Cardiac fibroblast (primary cell): ENCODE data around the gene TMX1.

ENCODE experiments used
- DNase-seq, 2 donors: peaks; one replicate each; pipeline versions ENCODE4 v3.0.0 to v3.0.0-alpha.2; 2010; ENCODE audit warnings: low read depth in 2 of 2
- H3K4me3 ChIP-seq, 2 donors: replicated peaks in 1 of 2; 1 replicate in 1 of 2; 2 replicates in 1 of 2; pipeline ENCODE4 v1.5.1; 2011; ENCODE audit warnings: low read depth in 2 of 2, low read length in 2 of 2, mild to moderate bottlenecking in 2 of 2, moderate library complexity in 1 of 2
- TF ChIP-seq, protein P1 (sequence below): IDR thresholded peaks from one replicate; pipeline ENCODE4 v1.5.1; 2011; ENCODE audit warnings: low read depth, mild to moderate bottlenecking, low read length, inconsistent platforms

Gene TMX1

DNA sequence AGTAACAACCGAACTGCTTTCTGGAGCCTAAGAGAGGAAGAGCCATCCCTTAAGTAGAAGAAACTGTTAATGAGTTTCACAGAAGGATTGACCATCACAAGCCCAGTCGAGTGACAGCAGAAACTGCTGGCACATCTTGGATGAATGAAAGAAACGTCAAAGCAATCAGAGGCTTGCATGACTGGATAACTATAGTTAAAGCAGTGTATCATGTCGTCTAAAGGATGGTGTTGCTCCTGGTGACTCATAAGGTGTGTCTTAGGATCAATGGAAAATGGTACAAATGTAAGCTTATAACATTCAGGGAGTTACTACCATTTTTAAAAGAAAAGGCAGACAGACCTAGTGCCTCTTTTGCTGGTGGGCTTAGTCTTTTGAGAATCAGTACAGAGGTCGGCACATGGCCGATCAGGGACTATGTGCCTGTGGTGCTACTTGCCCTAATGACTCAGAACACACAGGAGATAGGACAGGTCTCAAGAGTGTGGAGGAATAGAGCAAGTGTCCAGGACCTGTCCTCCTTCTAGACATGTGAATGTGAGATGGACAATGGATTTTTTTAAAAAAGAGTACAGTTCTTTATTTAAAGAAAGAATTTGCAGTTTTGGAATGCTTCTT, 55.7 kb downstream of the TMX1 start:
- DNase-seq = peak in 1 of 2 donors; percentile 25
- TF ChIP-seq, protein P1, sequence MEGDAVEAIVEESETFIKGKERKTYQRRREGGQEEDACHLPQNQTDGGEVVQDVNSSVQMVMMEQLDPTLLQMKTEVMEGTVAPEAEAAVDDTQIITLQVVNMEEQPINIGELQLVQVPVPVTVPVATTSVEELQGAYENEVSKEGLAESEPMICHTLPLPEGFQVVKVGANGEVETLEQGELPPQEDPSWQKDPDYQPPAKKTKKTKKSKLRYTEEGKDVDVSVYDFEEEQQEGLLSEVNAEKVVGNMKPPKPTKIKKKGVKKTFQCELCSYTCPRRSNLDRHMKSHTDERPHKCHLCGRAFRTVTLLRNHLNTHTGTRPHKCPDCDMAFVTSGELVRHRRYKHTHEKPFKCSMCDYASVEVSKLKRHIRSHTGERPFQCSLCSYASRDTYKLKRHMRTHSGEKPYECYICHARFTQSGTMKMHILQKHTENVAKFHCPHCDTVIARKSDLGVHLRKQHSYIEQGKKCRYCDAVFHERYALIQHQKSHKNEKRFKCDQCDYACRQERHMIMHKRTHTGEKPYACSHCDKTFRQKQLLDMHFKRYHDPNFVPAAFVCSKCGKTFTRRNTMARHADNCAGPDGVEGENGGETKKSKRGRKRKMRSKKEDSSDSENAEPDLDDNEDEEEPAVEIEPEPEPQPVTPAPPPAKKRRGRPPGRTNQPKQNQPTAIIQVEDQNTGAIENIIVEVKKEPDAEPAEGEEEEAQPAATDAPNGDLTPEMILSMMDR = no peak
- H3K4me3 ChIP-seq = no peak overlapping the region

DNA sequence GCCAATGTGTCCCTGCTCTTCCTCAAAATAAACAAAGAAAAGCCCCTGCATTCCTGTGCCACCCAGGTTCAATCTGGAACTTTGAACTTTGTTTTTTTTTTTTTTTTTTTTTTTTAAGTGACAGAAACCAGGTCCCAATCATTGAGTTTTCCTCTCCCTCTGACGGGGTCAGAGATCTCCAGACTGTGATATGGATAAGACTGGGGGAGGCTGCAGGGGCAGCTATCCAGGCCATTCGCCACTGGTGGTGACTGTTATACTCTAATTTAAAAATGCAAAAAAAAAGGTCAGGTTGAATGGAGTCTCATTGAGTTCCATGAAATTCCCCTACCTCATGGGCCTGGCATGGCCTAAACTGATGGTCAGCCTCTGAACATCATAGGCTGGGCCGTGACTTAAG, 57.0 kb downstream of the TMX1 start:
- no peak overlapping the region for H3K4me3 ChIP-seq
- TF ChIP-seq, protein P1 = no peak
- DNase-seq = no peak

DNA sequence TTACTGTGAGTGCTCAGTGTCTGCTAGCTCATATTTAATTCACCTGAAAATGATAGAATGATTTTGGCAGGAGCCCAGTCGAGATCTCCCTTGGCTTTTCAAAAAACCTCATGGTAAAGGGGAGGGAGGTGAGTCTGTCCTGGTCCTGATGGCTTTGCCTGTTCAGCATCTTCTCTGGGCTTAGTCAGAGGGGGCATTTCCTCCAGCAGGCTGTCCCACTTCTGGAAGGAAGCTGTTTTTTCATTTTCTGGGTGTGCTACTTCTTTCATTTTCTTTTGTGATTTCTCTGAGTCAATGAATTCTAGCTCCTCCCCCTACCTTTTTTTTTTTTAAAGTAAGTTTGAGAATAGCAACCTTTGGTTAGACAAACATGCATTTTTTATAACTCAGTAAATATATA, 58.8 kb downstream of the TMX1 start:
- peak in 1 of 2 donors; percentile 52 for DNase-seq
- no peak overlapping the region for H3K4me3 ChIP-seq
- TF ChIP-seq, protein P1 = no peak

DNA sequence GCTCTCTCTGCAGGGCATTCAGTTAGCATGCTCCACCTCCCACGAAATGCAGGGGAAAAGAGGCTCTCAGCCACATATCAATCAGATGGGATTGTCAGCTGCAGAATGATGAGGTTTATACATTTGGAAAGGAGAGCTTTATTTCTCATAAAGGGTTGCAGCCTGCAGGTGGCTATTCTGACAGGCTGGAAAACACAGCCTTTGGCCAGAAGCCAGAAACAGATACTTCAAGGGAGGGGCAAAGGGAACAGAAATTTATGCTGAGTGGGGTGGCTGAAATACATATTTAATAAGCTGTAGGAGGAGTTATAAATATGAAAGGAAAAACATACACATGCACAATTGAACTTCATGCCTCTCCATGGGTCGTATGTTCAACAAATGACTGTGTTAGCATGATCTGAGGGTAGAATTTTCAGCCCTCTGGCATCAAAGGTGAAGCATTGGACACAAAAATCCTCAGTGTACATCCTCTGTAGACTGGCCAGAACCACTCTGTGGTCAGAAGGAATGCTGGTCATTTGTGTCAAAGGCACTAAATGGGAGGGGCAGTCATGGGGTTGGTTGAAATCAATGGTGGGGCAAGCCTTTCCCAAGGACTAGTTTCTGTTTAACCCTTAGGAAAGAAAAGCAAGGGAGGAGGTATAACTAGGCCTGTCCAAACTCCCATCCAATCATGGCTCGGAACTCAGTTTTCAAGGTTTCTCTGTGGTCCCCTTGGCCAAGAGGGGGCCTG, 62.4 kb downstream of the TMX1 start:
- no peak overlapping the region for H3K4me3 ChIP-seq
- TF ChIP-seq, protein P1 = no peak
- peak; percentile 38 to 42 for DNase-seq

DNA sequence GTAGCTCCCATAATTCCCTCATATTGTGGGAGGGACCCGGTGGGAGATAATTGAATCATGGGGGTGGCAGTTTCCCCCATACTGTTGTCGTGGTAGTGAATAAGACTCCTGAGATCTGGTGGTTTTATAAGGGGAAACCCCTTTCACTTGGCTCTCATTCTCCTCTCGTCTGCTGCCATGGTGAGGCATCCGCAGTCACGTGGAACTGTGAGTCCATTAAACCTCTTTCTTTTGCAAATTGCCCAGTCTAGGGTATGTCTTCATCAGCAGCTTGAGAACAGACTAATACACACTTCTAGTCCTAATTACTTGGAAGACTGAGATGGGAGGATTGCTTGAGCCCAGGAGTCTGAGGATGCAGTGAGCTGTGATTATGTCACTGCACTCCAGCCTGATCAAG, 64.4 kb downstream of the TMX1 start:
- TF ChIP-seq, protein P1 = no peak
- no peak overlapping the region for H3K4me3 ChIP-seq
- peak in 1 of 2 donors; percentile 86 for DNase-seq

DNA sequence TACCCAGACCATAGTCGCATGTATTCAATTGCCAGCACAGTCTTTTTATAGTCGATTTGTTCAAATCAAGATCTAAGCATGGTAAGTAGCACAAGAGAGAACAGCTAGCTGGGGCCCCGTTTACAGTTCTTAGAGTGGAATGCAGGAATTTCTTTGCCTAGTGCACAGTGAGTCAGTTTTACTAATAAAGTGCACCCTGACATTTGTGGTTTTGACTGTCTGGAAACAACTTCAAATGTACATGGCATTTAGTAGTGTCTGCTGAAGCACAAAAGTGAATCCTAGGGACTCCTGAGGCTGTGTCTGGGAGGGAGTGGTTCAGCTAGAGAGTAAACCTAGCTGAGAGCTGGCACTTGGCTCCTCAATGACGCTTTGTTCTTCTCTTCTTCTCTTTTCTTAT, 64.9 kb downstream of the TMX1 start:
- TF ChIP-seq, protein P1 = no peak
- DNase-seq = peak; percentile 85 to 97

More for the DNA sequence above, 64.9 kb downstream of the TMX1 start:
- no peak overlapping the region for H3K4me3 ChIP-seq
